ENCODE data around the gene WDR70.
"Not testable (repeated sequence)": the region's sequence is repeated elsewhere in the genome, so short reads cannot be mapped to it uniquely, and the experiment has no call there.

The WDR70 gene

GRCh38 chr5:37379100-37379628, at the start of gene WDR70:
WDR70 (plus strand) TSS chr5:37379318; CDS start chr5:37379368, 50 bp downstream.
- DNase-seq = peak; percentile 24

- not testable (repeated sequence) for DNase-seq
Observed at GRCh38 chr5:37334754-37335153, 44.4 kb upstream of the WDR70 start.

GRCh38 chr5:37342741-37343140, 36.4 kb upstream of the WDR70 start:
- DNase-seq = not testable (repeated sequence)

- no peak for DNase-seq
Observed at GRCh38 chr5:37355161-37355560, 24.0 kb upstream of the WDR70 start.

- DNase-seq = no peak
Observed at GRCh38 chr5:37370550-37370863, 8.6 kb upstream of the WDR70 start.

- peak; percentile 87 for DNase-seq
Observed at GRCh38 chr5:37370864-37371726, 8.0 kb upstream of the WDR70 start, which contains the start of gene NUP155. NUP155 (minus strand) TSS chr5:37371106; CDS start chr5:37370977, 129 bp downstream.

- DNase-seq = no peak
Observed at GRCh38 chr5:37375091-37375490, 4.0 kb upstream of the WDR70 start.

GRCh38 chr5:37378066-37378465, 1.1 kb upstream of the WDR70 start:
- not testable (repeated sequence) for DNase-seq

GRCh38 chr5:37391591-37391990, 12.5 kb downstream of the WDR70 start:
- DNase-seq = no peak

- DNase-seq = no peak
Observed at GRCh38 chr5:37396352-37396751, 17.2 kb downstream of the WDR70 start.

- no peak for DNase-seq
Observed at GRCh38 chr5:37400501-37400900, 21.4 kb downstream of the WDR70 start.

- DNase-seq = no peak
Observed at GRCh38 chr5:37412515-37412914, 33.4 kb downstream of the WDR70 start.

- DNase-seq = not testable (repeated sequence)
Observed at GRCh38 chr5:37415456-37415855, 36.3 kb downstream of the WDR70 start.

- no peak for DNase-seq
Observed at GRCh38 chr5:37417347-37417746, 38.2 kb downstream of the WDR70 start.

- DNase-seq = no peak
Observed at GRCh38 chr5:37424441-37424840, 45.3 kb downstream of the WDR70 start.

GRCh38 chr5:37428044-37428443, 48.9 kb downstream of the WDR70 start:
- DNase-seq = no peak

- no peak for DNase-seq
Observed at GRCh38 chr5:37435261-37435660, 56.1 kb downstream of the WDR70 start.

GRCh38 chr5:37436146-37436934, 57.2 kb downstream of the WDR70 start:
- no peak for DNase-seq

GRCh38 chr5:37437711-37438110, 58.6 kb downstream of the WDR70 start:
- DNase-seq = no peak

GRCh38 chr5:37445783-37446182, 66.7 kb downstream of the WDR70 start:
- DNase-seq = not testable (repeated sequence)

GRCh38 chr5:37448941-37449340, 69.8 kb downstream of the WDR70 start:
- DNase-seq = no peak

GRCh38 chr5:37451991-37452390, 72.9 kb downstream of the WDR70 start:
- DNase-seq = not testable (repeated sequence)

- DNase-seq = not testable (repeated sequence)
Observed at GRCh38 chr5:37453252-37453651, 74.1 kb downstream of the WDR70 start.
